ENCODE measurements around the gene TCF21.
A peak's percentile ranks its signal among the peaks of the same experiment; 100 is the strongest.

- TF ChIP-seq, protein P1, sequence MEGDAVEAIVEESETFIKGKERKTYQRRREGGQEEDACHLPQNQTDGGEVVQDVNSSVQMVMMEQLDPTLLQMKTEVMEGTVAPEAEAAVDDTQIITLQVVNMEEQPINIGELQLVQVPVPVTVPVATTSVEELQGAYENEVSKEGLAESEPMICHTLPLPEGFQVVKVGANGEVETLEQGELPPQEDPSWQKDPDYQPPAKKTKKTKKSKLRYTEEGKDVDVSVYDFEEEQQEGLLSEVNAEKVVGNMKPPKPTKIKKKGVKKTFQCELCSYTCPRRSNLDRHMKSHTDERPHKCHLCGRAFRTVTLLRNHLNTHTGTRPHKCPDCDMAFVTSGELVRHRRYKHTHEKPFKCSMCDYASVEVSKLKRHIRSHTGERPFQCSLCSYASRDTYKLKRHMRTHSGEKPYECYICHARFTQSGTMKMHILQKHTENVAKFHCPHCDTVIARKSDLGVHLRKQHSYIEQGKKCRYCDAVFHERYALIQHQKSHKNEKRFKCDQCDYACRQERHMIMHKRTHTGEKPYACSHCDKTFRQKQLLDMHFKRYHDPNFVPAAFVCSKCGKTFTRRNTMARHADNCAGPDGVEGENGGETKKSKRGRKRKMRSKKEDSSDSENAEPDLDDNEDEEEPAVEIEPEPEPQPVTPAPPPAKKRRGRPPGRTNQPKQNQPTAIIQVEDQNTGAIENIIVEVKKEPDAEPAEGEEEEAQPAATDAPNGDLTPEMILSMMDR (IDR thresholded peaks at IDR 0.05) = peak; percentile 73 to 90 (median 85)
- TF ChIP-seq POLR2A (IDR thresholded peaks at IDR 0.05) (no peak), EP300 (IDR thresholded peaks at IDR 0.05) (no peak)
Observed at GRCh38 chr6:133923938-133924593, 35.2 kb downstream of the TCF21 start.
